ENCODE data around the gene DCAF11. TPM values are rescaled to one million over a fixed set of nuclear protein-coding genes. Genes with fewer than 3 reads are reported as not detected.

Gene DCAF11
- total and polyA plus RNA-seq, 2 of the 13 experiments (the other 11 are each of a cell fraction or from before 2014, with no cell fraction given), result 150 to 257 TPM

DNA sequence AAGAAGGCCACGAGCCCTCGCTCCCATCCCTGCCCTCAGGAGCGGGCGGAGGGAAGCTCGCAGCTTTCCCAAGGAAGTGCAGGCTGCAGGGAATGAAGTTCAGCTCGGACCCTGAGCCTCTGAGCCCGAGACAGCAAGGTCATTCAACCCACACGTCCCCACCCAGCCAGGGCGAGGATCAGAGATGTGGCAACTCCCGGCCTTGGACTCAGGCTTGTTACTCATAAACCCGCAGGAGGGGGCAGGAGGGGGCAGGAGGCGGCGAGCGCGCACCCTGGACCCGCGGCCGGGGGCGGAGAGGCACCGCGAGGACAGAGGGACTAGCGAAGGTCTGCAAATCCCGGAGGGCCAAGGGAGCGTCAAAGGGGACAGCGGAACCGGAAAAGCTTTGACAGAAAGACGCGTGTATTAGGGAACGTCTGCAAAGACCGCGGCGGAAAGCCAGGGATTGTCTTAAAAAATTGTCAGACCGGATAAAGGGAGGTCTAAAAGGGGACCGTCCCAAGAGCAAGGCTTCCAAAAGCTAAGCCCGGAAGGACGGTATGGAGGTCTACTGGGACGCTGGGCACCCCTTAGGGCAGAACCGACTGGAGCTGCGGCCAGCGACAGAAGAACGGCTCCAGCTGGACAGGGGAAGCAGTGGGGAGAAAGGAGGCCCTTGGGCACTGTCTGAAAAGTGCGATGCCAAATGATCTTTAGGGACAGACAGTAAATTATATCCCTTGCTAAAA lies 611 bp upstream of the DCAF11 start (continued):
- TF ChIP-seq, protein P1, sequence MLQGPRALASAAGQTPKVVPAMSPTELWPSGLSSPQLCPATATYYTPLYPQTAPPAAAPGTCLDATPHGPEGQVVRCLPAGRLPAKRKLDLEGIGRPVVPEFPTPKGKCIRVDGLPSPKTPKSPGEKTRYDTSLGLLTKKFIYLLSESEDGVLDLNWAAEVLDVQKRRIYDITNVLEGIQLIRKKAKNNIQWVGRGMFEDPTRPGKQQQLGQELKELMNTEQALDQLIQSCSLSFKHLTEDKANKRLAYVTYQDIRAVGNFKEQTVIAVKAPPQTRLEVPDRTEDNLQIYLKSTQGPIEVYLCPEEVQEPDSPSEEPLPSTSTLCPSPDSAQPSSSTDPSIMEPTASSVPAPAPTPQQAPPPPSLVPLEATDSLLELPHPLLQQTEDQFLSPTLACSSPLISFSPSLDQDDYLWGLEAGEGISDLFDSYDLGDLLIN (CRISPR knock-in tag; IDR thresholded peaks at IDR 0.05; ENCODE audit: borderline replicate concordance), result peak; percentile 72
- TF ChIP-seq CEBPG (CRISPR knock-in tag; IDR thresholded peaks at IDR 0.05) (peak; percentile 99), CHCHD3 (CRISPR knock-in tag; IDR thresholded peaks at IDR 0.05) (no peak), CENPT (CRISPR knock-in tag; IDR thresholded peaks at IDR 0.05; ENCODE audit: low read depth) (no peak; the same call in none of the 2 replicates), RAD51 (IDR thresholded peaks at IDR 0.05; ENCODE audit: borderline replicate concordance) (no peak), NPAS2 (CRISPR knock-in tag; IDR thresholded peaks at IDR 0.05; ENCODE audit: borderline replicate concordance) (no peak), HIVEP1 (CRISPR knock-in tag; IDR thresholded peaks at IDR 0.05) (peak; percentile 99), ZNF33B (CRISPR knock-in tag; IDR thresholded peaks at IDR 0.05) (peak; percentile 98), NCOR1 (IDR thresholded peaks at IDR 0.05; ENCODE audit: borderline replicate concordance, low read length) (peak; percentile 99), ZNF749 (CRISPR knock-in tag; IDR thresholded peaks at IDR 0.05; ENCODE audit: borderline replicate concordance) (peak; percentile 98), MAFG (CRISPR knock-in tag; IDR thresholded peaks at IDR 0.05) (no peak), KMT2B (CRISPR knock-in tag; IDR thresholded peaks at IDR 0.05) (peak; percentile 87), SETDB1 (CRISPR knock-in tag; IDR thresholded peaks at IDR 0.05; ENCODE audit: borderline replicate concordance) (no peak), TBP (CRISPR knock-in tag; IDR thresholded peaks at IDR 0.05) (peak; percentile 31)
- TF ChIP-seq, protein P2, sequence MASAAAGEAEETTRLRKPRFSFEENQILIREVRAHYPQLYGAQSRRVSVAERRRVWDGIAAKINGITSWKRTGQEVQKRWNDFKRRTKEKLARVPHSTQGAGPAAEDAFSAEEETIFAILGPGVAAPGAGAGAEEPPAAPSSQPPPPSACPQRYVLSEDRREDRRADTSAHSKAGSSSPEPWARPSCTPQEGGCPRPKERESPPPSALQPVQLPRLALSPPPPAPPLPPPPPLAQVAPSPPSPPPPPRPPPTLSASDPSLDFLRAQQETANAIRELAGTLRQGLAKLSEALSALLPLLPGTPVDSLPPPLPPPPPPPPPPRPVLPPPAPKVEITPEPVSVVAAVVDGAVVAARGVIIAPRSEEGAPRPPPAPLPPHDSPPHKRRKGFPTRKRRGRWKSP (CRISPR knock-in tag; IDR thresholded peaks at IDR 0.05), result no peak
- TF ChIP-seq, protein P3, sequence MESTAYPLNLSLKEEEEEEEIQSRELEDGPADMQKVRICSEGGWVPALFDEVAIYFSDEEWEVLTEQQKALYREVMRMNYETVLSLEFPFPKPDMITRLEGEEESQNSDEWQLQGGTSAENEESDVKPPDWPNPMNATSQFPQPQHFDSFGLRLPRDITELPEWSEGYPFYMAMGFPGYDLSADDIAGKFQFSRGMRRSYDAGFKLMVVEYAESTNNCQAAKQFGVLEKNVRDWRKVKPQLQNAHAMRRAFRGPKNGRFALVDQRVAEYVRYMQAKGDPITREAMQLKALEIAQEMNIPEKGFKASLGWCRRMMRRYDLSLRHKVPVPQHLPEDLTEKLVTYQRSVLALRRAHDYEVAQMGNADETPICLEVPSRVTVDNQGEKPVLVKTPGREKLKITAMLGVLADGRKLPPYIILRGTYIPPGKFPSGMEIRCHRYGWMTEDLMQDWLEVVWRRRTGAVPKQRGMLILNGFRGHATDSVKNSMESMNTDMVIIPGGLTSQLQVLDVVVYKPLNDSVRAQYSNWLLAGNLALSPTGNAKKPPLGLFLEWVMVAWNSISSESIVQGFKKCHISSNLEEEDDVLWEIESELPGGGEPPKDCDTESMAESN (CRISPR knock-in tag; conservative IDR thresholded peaks at IDR 0.05), result peak; percentile 99
- TF ChIP-seq, protein P4, sequence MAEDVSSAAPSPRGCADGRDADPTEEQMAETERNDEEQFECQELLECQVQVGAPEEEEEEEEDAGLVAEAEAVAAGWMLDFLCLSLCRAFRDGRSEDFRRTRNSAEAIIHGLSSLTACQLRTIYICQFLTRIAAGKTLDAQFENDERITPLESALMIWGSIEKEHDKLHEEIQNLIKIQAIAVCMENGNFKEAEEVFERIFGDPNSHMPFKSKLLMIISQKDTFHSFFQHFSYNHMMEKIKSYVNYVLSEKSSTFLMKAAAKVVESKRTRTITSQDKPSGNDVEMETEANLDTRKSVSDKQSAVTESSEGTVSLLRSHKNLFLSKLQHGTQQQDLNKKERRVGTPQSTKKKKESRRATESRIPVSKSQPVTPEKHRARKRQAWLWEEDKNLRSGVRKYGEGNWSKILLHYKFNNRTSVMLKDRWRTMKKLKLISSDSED (CRISPR knock-in tag; IDR thresholded peaks at IDR 0.05), result no peak; the same call in 1 of the 2 replicates
- TF ChIP-seq, protein P5, sequence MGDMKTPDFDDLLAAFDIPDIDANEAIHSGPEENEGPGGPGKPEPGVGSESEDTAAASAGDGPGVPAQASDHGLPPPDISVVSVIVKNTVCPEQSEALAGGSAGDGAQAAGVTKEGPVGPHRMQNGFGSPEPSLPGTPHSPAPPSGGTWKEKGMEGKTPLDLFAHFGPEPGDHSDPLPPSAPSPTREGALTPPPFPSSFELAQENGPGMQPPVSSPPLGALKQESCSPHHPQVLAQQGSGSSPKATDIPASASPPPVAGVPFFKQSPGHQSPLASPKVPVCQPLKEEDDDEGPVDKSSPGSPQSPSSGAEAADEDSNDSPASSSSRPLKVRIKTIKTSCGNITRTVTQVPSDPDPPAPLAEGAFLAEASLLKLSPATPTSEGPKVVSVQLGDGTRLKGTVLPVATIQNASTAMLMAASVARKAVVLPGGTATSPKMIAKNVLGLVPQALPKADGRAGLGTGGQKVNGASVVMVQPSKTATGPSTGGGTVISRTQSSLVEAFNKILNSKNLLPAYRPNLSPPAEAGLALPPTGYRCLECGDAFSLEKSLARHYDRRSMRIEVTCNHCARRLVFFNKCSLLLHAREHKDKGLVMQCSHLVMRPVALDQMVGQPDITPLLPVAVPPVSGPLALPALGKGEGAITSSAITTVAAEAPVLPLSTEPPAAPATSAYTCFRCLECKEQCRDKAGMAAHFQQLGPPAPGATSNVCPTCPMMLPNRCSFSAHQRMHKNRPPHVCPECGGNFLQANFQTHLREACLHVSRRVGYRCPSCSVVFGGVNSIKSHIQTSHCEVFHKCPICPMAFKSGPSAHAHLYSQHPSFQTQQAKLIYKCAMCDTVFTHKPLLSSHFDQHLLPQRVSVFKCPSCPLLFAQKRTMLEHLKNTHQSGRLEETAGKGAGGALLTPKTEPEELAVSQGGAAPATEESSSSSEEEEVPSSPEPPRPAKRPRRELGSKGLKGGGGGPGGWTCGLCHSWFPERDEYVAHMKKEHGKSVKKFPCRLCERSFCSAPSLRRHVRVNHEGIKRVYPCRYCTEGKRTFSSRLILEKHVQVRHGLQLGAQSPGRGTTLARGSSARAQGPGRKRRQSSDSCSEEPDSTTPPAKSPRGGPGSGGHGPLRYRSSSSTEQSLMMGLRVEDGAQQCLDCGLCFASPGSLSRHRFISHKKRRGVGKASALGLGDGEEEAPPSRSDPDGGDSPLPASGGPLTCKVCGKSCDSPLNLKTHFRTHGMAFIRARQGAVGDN (CRISPR knock-in tag; IDR thresholded peaks at IDR 0.05), result peak; percentile 98
